Right ventricle myocardium superior (tissue), 1 donor: Measurements from ENCODE around the gene TMEM185A. TPM values are rescaled to one million over a fixed set of nuclear protein-coding genes. Genes with fewer than 3 reads are reported as not detected.
"Not testable (repeated sequence)": the region's sequence is repeated elsewhere in the genome, so short reads cannot be mapped to it uniquely, and the experiment has no call there.

Experiments used
- ATAC-seq: fragments of 200-7000 bp; cut with Tn5 transposase; one replicate; pipeline ENCODE4 v1.9.1; 2020; ENCODE audit warnings: mild to moderate bottlenecking; ENCODE audit not compliant: poor library complexity
- DNase-seq: peaks from one replicate; pipeline ENCODE4 v3.0.0-alpha.2; 2020
- intact Hi-C: fragments of 100-400 bp; cut with DNase I; formaldehyde crosslinking; loops from one replicate; pipeline ENCODE4 v1.11.2; 2022
- total RNA-seq: library from RNA; stranded (reverse); fragmentation: NEBNext Ultra II Directional; extraction: Animal tissue kit (Norgen Biotek cat#: 25700); gene quantifications from one replicate; pipeline ENCODE4 v1.2.1, GENCODE V29; 2021
- donor health status: DM: no; HTN: yes; CAD: no; lungs with severe emphysema.

TMEM185A gene
- total RNA-seq, 1 donor from 2014 or later: 28.9 TPM

DNA sequence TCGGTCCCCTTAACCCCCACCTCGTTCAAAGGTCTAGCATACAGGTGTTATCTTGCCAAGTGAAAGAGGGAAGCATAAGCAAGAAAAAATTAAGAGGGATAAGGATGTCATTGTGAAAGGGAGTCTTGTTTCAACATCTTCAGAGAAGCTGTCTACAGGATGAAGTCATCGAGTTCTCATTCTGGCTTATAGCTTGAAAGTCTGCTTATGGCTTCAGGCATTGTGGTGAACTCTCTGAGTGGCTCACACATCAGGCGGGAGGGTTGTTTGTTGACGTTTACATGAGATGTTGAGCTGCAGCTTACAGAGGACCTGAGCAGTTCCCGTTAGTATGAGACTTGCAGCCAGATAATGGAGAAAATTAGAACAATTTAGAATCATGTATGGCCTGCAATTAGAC lies 60.9 kb downstream of the TMEM185A start:
- intact Hi-C loops: no loop called here
- DNase-seq (no peak), ATAC-seq (no peak)

DNA sequence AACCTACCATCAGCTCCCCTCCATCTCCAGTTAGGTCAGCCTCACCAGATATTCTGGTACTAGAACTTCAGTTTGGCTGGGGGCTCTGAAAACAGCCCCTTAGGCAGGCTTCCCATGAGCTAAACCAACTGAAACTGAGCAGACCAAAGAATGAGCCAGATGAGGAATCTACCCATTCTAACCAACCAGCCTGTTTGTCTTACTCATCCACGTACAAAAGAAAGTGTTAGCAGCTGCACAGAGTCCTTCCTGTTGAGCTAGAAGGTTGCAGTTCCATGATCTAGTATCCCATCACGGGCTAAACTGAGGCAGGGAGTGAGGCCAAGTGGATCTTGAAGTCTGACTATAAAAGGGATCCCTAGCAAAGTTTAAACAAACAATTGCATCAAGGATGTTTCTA lies 61.8 kb downstream of the TMEM185A start:
- no peak for ATAC-seq

DNA sequence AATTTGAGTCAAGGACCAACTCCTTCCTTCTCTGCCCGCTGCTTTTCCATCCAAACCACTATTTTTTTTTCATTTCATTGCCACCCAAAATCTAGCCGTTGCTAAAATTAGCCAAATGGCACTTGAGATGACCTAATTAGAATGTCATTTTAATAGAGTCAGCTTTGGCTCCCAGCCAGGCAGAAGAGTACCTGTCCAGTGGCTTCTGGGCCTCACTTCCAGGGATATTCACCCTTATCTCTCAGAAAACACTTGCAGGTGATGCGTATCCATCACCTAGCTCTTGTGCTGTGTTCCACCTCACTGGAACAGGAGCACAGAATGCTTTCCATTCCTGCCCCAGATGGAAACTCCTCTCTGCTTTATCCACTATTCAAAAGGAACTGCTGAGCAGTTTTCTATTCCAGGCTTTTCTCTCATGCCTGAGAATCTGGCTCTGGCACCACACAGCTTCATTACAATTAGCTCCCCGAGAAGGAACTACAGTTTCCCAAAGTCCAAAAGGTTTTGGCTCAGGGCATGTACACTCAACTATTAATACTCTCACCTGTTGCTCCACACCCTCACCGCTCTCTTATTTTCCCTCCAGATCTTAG lies 62.8 kb downstream of the TMEM185A start:
- no peak for ATAC-seq
- no peak for DNase-seq
- intact Hi-C loops: no loop called here

More for the DNA sequence above, 61.8 kb downstream of the TMEM185A start:
- DNase-seq: no peak
- intact Hi-C loops: no loop called here

DNA sequence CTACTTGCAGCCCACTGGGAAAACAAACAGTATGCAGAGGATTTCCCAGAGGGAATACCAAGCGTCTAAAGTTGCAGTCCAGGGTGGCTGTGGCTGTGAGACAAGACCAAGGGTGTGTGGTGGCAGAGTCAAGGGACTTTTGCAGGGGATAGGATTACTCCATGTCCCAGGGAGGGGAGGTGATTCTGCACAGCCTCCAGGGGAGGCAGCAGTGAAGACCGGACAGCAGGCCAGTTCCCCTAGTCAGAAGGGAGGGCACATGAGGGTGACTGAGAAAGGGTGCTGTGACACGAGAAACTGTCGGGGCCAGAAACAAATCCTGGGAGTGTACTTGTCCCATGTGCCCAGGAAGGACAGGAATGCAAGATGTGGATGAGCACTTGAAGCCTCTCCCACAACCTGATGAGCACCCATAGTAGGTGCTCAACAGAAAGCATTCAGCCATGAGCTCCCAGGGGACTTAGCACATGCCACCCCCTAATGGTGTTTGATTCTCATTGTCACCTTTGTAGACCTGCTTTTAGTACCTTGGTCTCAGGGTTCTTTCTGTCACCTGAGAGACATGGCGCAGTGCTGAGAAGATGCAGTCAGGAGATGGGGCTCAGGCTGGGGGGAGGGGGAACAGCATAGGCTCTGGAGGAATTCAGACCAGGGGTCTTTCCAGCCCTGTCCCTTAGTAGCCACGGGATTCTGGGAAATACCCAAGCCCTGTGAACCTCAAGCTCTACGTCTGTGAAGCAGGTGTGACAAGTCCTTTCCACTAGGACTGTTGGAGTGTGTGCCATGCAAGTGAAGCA lies 63.8 kb downstream of the TMEM185A start:
- intact Hi-C loops: no loop called here
- DNase-seq (no peak), ATAC-seq (no peak)

DNA sequence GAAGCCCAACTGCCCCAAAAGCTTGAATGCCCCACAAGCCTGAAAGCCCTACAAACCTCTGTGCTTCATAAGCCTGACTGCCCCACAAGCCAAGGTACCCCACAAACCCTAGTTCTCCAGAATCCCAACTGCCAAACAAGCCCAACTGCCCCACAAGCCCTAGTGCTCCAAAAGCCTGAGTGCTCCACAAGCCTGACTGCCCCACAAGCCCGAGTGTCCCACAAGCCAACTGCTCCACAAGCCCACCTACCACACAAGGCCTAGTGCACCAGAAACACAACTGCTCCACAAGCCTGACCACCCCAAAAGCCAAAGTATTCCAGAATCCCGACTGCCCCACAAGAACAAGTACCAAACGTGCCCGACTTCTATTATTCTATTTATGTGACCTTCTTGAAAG lies 68.2 kb downstream of the TMEM185A start:
- intact Hi-C loops: no loop called here
- no peak for DNase-seq
- no peak for ATAC-seq

DNA sequence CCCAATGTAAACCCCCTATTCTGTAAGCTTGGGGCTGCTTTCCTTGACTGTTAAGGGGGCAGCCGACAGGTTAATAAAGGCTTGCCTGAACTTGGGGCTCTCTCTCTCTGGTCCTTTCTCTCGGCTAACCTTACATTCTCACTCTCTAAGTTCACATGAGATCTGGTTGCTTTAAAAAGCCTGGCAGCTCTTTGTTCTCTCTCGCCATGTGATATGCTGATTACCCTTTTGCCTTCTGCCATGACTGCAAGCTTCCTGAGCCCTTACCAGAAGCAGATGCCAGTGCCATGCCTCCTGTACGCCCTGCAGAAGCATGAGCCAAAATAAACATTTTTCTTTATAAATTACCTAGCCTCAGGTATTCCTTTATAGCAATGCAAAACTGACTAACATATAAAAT lies 76.3 kb downstream of the TMEM185A start:
- ATAC-seq: peak; percentile 15
- intact Hi-C loops, DNase-seq: not testable (repeated sequence)

DNA sequence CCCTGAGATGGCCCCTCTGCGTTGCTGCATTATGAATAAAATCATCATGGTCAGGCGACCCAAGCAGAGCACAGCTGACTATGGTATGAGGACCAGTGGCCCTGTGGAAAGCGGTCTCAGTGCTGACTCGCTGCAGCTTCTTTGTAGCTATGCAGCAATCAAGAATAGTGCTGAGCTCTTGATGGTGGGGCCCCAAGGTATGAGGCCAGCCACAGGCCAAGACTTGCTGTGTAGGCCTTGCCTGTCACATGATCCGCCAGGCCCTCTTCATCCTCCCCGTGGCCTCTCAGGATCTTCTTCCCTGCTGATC lies 79.7 kb downstream of the TMEM185A start:
- DNase-seq, ATAC-seq, intact Hi-C loops: not testable (repeated sequence)

DNA sequence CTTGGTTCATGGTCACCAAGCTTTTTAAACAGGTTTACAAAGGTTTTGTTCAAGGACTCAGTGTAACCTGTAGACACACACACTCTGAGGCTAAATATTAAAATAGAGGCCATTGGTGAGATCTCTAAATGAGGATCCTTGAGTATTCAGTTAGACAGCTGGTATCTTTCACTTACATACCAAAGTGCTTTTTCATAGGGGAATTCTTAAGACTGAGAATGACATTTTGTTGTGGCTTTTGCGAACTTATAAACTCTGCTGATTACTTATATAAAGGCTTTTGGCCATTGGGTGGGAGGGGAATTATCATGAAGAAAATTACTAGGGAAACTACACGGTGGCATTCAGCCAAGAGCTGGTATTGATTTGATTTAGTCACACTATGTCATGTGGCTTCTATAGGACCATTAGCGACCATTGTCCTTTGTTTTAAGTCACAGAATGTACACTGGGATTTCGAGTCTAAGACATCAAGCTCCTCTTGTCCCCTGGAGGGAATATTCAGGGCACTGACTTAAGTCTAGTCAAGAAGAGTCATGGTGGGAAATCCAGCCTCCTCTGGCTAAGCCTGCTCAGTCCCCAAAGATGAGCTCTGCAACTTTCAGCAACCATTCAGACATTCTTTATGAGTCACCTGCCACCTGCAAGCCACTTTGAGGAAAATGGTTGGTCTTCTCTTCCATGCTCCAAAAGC lies 80.2 kb downstream of the TMEM185A start:
- intact Hi-C loops, DNase-seq, ATAC-seq: not testable (repeated sequence)

DNA sequence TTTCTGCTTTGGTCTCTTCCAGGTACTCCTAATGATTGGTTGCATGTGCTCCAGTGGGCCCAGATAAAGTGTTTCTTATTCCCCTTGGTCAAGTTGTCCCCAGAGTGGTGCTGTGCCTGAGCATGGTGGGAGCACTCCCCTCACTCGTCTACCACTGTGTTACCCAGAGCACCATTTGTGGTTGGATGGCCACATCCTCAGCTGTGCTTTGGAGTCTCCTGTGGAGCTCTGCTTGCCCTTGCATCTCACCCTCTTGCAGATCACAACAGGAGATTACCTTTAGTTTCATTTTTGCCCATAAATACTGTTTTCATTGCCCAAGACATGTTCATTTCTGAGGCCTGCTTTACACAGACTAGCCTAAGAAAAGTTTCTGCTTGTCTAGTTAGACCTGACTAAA lies 81.1 kb downstream of the TMEM185A start:
- not testable (repeated sequence) for DNase-seq, ATAC-seq

DNA sequence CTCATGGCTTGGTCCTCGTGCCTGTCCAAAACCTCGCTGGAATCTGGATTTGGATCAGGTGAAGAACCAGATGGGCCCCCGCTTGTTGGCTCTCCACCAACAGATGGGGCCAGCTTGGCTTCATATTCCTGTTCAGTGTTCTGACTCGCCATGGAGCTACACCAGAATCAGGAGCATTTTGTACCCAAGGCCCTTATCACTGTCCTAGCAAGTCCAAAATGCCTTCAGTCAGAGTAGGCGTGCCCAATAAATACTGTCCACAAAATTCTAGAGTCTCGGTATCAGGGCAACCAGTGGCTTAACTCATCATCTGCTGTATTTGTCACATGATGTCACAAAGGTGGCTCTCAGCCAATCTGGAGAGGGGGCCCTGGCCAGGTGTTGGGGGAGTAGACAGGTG lies 81.9 kb downstream of the TMEM185A start, which contains the start of gene HSFX3:
Gene HSFX3 (minus strand): TSS at position 224 of the 400 bp plus-strand sequence. CDS start 72 bp downstream, at position 152.
- DNase-seq, intact Hi-C loops, ATAC-seq: not testable (repeated sequence)

More for the DNA sequence above, 81.1 kb downstream of the TMEM185A start:
- intact Hi-C loops: not testable (repeated sequence)

DNA sequence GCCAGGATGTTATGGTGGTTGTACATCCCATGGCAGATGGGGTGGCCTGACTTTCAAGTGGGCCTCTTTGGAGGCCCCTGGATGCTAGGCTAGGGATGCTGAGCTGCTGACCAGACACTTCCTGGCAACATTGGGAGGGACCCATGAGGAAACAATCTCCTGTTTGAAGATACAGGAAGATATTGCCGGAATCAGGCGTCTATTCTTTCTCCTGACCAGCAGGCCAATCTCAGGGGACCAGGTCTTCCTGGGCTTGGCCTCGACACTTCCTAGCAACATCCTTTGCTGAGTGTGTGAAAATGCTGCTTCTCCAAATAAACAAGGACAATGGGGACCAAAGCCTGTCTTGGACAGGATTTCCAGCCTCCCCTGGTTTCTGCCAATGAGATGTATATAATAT lies 83.8 kb downstream of the TMEM185A start:
- DNase-seq, ATAC-seq, intact Hi-C loops: not testable (repeated sequence)

DNA sequence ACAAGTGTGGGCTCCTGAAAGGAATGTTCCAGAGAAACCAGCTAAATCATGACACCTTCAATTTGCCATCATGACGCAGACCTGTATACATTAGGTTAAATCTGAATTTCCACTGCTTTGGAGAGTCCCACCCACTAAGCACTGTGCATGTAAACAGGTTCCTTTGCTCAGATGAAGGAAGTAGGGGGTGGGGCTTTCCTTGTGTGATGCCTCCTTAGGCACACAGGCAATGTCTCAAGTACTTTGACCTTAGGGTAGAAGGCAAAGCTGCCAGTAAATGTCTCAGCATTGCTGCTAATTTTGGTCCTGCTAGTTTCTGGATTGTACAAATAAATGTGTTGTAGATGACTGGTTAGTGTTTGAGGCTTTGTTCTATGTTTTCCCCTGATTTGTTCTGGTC lies 84.6 kb downstream of the TMEM185A start:
- DNase-seq, ATAC-seq, intact Hi-C loops: not testable (repeated sequence)

Other genes with a start within 250 kb of the TMEM185A start
- gene IDS, start 126.5 kb downstream of the TMEM185A start, total RNA-seq: 75.9 TPM
- 26.9 TPM for gene EOLA1, start 90.8 kb downstream of the TMEM185A start, total RNA-seq
- gene HSFX3, start 81.9 kb downstream of the TMEM185A start, total RNA-seq: not detected
- not detected for gene MAGEA9B, start 44.3 kb downstream of the TMEM185A start, total RNA-seq
- gene HSFX2, start 36.5 kb downstream of the TMEM185A start, total RNA-seq: not detected
- not detected for gene MAGEA11, start 80.3 kb upstream of the TMEM185A start, total RNA-seq
- 1.9 TPM for gene HSFX1, start 142.3 kb upstream of the TMEM185A start, total RNA-seq
- gene MAGEA9, start 150.1 kb upstream of the TMEM185A start, total RNA-seq: not detected
- not detected for gene MAGEA8, start 249.4 kb upstream of the TMEM185A start, total RNA-seq